GM21529 (cell line): ENCODE data around the gene CTDSPL.

Source experiments
- ATAC-seq: cut with Tn5 transposase; IDR thresholded peaks from one replicate; pipeline ENCODE4 v1.9.1; 2021; ENCODE audit not compliant: unreplicated experiment

Gene CTDSPL

DNA sequence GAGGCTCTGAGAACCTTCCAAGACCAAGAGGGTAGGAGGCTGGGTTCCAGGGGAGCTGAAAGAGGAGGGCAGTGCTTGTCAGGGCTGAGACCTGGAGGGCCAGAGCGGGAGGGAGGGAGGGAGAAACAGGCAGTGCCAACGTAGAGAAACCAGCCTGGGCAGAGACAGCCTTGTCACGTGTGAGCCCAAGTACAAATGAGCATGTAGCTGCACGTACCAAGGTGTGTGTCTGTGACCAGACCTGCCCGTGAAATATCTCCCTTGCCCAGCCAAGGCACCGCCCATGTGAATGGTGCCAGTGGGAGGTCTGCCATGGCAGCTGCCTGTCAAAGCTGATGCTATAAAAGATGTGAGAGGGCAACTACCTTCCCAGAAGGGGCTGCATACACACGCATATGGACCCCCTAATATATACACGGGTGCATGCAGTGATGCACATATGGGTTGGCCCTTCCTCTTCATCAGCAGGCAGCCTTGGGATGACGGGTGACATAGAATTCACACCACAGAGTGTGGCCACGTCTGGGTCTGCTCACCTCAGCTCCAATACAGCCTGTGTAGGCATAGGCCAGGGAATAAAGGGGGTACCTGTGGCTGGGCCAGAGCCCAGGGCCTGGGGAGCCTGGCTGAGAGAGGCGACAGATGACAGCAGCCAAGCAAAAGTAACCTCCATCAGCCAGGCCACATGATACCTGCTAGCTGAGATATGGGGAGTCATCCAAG, 7.8 kb upstream of the CTDSPL start:
- ATAC-seq = no peak

DNA sequence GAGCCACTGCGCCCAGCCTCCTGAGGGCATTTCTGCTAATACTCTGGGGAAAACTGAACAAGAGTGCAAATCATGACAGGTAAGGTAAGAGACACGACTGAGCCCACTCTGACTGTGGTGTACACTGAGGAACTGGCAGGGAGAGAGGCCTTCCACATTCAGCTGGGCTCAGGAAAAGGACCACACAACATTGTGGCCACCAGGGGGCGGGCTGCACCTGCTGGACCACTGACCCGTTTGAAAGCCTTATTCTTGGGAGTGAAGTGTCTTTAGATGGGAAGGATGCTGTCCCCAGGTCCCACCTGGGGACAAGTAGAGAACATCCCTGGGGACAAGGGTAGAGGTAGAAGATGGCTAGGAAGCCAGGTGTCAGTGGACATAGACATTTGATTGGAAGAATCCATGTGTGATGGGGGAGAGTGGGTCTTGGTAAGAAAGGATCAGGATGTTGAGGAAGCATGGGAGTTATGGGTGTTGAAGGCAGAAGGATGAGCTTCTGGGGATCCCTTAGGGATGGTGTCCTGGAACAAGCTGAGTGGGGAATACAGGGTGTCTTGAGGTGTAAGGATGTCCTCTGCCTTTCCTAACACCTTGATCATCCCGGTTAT, 6.2 kb upstream of the CTDSPL start:
- peak; percentile 41 for ATAC-seq

DNA sequence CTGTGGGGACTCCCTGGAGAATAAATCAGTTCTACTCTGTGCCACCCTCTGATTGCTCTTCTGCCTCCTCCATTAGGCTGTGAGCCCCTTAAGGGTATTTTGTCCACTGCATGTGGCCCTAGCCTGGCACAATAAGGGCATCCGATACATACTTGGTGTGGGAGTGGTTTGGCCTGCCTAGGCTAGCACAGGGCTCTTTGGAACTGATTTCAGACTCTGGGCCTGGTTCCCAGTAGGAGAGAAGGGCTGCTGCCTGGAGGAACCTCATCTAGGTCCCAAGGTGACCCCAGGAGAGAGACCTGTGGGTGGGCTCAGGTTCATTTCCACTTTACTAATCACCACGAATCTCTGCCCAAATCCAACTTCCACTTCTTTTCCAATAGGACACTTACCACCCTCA, 5.3 kb upstream of the CTDSPL start:
- ATAC-seq = no peak

DNA sequence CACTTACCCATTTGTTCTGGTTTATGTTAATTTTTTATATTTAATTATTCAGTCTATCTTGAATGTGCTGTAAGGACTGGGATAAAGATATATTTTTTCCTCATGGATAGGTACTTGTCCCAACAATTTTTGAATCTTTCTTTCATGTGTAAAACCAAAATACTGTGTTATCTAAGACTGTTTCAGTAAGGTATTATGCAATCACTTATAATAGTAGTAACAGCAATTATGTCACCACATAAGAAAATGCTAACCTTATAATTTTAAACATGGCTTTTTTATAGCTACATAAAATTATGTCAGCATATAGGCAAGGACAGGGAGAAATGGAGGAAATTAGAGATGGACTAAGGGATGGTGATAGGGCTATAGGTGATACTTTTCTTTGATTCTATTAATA, 2.9 kb upstream of the CTDSPL start:
- no peak for ATAC-seq

DNA sequence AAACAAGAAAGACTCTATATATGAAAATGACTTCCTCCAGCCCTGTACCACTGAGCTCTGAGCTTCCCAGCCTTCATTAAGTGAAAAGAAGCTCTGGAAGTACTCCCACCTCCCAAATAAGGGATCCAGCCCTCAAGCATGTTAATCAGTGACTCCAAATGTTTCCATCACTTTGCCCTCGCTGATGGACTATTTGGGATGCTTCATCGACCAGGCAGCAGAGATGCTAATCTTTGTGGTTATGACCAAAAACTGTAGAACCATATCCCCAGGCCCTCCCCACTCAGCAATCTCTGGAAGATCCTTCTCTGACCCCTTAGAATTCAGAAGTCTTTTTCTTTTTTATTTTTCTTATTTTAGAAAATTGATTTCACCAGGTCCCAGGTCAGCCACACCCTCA, 2.3 kb upstream of the CTDSPL start:
- no peak for ATAC-seq

DNA sequence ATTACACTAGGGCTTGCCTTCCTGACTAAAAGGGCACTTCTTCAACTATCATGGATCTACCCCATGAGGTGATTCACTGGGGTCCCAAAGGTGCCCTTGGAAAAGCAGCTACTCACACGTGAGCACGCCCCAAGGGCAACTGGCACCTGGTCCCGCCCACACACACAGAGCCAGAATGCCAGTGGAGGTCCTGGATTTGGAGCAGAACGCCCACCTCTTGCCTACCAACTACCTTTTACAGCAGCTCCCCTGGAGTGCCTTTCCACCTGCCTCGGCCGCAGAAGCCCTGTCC, 1.8 kb upstream of the CTDSPL start:
- no peak for ATAC-seq

DNA sequence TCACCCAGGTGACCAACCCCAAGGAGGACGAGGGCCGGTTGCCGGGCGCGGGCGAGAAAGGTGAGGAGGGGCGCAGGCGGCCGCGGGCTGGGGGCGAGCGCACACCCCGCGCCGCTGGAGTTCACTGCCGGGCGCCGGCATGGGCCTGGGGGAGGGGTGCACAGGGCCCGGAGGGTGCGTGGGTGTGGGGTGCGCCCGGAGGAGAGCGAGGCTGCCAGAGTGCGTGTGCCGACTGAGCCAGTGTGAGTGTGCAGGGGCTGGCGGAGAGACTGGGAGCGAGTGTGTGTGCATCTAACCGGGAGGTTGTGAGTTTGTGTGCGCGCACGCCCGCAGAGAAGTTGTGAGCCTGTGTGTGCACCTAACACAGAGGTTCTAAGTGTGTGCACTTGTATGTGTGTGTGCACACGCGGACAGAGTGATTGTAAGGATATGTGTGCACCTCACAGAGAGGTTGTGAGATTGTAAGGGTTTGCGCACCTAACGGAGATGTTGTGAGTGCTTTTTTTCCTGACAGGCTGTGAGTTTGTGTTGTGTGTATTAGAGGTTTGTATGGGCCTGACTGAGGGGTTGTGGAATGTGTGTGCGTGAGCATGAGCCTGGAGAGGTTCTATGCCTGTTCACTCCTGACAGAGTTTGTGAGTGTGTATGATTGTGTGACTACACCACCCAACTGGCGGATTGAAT, 681 bp downstream of the CTDSPL start:
- no peak for ATAC-seq

DNA sequence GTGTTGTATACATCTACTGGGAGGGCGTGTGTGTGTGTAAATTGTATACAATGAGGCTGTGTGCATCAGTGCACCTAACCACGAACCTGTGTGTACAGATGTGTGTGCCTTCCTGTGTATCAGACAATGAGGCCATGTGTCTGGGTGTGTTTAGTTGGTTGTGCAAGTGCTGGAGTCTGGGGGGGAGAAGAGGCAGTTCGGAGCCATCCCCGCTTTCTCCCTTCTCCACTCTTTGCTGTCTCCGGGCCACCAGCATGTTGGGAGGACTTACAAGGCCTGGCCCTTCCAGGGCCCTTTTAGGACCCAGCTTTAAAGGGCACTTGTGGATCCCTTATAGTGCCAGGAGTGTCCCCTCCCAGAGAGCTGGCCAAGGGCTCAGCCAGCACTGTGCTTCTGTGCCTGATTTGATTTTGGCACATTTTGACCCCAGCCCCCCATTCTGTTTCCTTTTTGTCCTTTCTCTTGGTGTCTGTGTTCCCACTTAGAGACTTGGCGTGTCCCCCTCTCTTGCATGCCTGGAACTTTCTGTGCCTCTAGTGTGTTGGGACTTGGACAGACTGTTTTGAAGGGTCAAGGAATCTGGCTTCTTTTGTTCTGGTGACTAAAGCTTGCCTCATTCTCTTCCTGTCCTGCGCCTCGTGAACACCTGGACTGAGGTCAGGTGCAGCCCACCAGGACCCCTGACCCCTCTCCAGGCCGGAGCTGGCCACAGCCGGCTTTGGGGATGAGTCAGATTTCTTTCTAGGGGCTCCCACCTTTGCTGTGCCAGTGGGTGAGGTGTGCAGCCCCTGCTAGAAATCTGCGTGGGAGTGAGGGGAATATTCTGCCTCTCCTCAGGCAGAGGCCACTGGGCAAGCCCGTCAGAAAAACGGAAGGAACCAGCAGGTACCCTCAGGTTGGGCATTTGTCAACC, 1.5 kb downstream of the CTDSPL start:
- ATAC-seq = no peak

DNA sequence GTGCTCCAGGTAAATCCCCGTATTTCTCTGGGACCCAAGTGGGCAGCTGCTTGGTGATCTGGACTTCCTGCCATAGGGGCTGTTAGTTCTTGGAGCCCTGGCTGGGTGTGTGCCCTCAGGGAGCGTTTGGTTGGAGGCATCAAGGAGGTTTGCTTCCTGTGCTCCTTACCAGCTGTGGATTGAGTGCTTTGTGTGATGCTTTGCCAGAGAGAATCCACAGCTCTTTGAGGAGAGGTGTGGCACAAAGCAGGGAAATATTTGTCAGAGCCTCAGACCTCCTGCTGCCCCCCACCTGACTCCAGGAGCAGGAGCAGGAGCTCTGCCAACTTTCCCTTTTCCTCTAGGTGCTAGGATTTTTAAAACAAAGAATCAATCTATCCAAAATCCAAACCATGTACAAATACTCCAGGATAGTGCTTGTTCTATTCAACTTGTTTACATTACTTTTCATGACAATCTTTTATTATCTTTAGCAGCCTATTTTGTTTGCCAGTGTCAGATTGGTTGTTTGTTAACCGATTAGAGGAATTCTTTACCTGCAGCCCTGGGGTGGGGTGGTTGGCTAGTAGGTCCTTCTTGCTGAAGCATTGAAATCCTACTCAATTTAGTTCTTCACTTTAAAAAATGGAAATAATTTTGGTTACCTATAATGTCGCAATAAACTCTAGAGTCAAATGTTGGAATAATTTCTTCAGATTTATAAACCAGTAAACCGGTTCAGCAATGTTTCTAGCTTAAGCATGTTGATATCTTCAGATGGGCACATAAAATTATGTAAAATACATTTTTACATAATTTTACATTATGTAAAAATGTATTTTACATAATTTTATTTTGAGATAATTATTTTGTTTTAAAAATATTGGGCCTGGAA, 2.5 kb downstream of the CTDSPL start:
- ATAC-seq = no peak

DNA sequence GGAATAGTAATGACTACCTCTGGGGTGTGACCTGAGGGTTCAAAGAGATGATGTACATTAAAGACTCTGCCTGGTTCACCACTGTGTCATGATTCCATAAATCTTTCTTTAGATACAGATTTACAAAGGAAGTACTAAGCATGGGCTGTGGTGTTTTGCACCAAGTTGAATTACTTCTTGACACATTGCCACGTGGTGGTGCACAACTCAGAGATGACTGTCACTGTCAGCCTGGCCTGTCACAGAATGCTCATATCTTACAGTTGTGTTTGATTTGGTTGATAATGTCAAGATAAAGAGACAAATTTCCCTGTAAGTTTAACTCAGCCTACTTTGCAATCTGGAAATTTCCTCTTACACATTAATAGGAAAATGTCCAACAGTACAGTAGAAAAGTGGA, 3.2 kb downstream of the CTDSPL start:
- no peak for ATAC-seq

DNA sequence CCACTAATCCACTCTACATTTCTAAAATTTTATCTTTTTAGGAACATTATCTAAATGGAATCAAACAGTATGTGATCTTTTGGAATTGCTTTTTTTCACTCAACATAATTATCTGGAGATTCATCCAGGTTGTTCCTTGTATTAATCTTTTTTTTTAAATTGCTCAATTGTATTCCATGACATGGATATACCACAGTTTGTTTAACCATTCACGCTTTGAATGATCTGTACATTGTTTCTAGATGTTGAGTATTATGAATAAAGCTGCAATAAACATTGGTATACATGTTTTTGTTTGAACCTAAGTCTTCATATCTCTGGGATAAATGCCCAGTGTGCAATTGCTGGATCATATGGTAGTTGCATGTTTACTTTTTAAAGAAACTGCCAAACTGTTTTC, 5.5 kb downstream of the CTDSPL start:
- ATAC-seq = no peak

DNA sequence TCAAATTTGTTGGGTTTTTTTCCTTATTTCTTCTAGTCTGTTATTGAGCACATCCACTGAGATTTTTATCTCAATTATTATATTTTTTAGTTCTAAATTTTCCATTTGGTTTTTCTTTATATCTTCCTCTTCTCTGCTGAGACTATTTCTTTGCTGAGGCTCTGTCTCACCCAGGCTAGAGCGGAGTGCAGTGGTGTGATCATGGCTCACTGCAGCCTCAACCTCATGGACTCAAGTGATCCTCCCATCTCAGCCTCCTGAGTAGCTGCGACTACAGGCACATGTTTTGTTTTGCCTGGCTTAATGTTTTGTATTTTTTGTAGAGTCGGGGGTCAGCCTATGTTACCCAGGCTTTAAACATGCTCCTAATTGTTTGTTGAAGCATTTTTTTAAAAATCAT, 10.2 kb downstream of the CTDSPL start:
- ATAC-seq = no peak

DNA sequence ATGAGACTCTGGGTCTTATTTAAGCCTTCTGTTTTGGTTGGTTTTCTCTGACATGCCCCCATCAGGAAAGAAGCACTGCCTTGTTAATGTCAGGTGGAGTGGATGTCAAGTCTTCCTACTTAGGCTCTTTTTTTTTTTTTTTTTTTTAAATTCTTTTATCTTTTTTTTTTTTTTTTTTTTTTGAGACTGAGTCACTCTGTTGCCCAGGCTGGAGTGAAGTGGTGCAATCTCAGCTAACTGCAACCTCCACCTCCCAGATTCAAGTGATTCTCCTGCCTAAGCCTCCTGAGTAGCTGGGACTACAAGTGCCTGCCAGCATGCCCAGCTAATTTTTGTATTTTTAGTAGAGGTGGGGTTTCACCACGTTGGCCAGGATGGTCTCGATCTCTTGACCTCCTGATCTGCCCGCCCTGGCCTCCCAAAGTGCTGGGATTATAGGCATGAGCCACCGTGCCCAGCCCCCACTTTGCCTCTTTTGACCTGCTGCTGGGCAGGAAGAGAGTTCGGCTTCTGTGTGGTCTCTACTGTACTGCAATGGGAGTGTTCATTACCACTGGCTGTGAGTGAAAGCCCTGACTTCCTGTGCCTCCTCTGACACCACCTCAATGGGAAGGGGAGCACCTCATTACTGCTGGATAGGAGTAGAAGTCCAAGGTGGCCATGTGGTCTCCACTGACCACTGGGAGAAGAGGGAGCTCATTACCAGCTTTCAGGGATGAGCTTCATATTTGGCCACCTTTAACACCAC, 10.9 kb downstream of the CTDSPL start:
- no peak for ATAC-seq

DNA sequence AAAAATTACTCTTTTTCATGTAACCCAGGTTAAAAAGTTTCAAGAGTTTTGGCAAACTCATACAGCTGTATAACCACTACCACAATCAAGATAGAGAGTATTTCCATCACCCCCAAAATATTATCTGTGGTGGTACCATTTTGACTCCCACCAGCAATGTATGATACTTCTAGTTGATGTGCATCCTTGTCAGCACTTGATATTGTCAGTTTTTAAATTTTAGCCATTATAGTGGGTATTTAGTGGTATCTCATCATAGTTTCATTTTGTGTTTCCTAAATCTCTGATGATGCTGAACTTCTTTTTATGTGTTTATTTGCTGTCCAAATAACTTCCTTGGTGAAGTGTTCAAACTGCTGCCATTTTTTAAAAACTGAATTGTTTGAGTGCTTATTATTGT, 14.6 kb downstream of the CTDSPL start:
- ATAC-seq = no peak

DNA sequence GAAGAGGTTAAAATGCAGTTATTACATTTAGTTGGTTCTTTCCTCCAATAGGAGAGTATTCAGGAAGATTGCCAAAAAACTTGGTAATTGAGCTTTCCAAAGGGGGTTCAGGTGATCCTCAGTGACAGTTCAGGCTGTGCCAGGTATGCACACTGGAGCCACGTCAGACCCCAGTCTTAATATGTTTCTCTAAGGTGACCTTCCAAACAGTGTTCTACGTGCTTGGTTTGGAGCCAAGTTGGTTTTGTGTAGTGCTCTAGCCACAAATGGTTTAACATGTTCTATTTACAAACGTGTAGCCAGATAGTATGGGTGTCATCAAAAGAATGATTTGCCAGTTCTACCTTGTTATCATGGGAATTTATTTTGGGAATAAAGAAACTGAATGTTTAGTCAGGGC, 21.0 kb downstream of the CTDSPL start:
- ATAC-seq = no peak

DNA sequence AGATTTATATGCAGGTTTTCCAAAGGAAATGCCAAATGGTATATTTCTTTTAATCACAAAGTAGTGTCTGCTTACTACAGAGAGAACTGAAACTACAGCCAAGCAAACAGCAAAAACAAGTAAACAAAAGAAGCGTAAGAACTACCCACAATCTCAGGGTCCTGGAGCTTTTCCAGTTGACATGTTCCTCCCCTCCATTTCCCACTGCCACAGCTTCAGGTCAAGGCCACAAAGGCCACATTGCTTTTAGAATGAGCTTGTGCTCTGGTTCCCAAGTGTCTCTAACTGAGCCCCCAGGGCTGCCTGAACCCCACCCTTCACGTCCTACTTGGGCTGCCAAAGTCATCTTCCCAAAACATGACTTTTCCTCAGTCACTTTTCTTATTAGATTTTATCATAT, 24.1 kb downstream of the CTDSPL start:
- ATAC-seq = no peak

DNA sequence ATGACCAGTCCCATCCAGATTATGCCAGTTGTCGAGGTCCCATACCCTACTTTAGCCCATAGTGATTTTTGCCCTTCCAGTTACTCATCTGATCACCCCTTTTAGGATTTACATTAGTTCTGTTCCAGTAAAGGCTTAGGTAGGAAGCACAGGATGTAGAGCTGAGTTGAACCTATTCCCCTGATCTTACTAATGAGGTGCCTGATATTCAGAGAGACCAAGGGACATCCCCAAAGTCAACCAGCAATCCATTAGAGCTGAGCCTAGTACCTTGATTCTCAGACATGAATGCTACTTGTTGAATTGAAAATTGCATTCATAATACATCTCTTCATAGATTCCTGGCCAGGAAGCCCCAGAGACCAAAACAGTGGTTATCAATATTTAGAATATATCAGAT, 24.7 kb downstream of the CTDSPL start:
- ATAC-seq = no peak

DNA sequence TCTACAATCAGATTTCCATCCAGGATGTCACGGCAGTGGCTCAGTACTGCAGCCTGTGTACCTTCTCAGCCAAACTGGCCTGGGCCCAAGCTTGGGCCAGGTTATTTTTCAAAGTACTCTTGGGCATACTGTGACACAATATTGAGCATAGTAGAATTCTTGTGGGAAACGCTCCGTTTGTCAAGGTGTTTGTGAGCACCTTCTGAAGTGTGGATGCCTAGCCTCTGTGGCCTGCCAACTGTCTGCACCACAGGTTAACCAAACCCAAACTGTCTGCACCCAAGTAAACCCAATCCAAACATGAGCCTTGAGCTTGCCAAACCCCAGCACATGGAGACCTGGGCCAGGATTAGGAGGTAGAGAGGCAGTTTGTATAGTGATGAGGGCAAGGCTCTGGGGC, 25.4 kb downstream of the CTDSPL start:
- no peak for ATAC-seq

DNA sequence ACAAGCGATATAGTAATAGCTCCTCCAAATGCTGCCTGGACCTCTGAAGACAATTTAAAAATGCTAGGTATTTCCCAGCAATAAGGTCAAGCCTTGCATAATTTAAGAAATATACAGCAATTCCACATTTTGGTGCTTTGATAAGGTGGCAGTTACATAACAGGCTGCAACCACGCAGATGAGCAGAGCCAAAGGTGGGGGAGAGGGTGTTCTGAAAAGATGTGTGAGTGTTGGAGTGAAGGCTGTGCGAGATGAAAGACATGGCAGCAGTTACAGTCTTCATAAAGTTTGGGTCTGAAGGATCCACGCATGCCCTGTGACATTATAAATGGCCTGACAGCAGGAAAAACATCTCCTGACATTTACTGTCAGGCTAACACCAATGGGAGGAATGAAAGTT, 26.1 kb downstream of the CTDSPL start:
- no peak for ATAC-seq

DNA sequence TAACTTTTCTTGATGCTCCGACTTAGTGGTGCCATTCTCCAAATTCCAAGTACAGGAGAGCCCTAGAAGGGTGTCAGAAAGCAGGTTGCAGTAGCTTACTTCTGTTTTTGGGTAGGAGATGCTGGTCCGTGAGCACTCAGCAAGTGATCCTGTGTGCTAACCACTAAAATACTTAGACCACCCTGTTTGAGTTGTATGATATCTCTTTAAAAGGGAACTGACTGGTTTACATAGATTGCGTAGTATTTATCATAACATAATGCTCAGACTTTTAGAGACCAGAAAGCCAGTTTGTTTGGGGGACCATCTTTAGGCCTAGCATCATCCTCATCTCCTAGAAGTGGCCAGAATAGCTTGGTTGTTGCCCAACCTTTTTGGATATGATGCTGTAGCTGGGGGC, 26.7 kb downstream of the CTDSPL start:
- no peak for ATAC-seq
